Frontal cortex (tissue), 4 donors: ENCODE results near the gene SLC30A5. TPM values are rescaled to one million over a fixed set of nuclear protein-coding genes. Genes with fewer than 3 reads are reported as not detected.
A peak's percentile ranks its signal among the peaks of the same experiment; 100 is the strongest.
"Not testable (repeated sequence)": the region's sequence is repeated elsewhere in the genome, so short reads cannot be mapped to it uniquely, and the experiment has no call there.

Experiments used
- DNase-seq, 2 donors: peaks; one replicate each; pipeline ENCODE4 v3.0.0; 2012; ENCODE audit warnings: low spot score in 2 of 2
- FAIRE-seq: peaks from 2 replicates; lab custom pipeline; 2012; peaks lifted over from hg19 to GRCh38; lab: Jason Lieb, UNC
- total RNA-seq: library from RNA; depleted of rRNA; stranded (reverse); fragments of >200 nt; gene quantifications from one replicate; pipeline ENCODE4 v1.2.3, GENCODE V29; 2014
- donor health status: control.
- donor health status: control.
- donor health status: control.

Gene SLC30A5
- total RNA-seq, 1 donor from 2014 or later, result 66.0 TPM

DNA sequence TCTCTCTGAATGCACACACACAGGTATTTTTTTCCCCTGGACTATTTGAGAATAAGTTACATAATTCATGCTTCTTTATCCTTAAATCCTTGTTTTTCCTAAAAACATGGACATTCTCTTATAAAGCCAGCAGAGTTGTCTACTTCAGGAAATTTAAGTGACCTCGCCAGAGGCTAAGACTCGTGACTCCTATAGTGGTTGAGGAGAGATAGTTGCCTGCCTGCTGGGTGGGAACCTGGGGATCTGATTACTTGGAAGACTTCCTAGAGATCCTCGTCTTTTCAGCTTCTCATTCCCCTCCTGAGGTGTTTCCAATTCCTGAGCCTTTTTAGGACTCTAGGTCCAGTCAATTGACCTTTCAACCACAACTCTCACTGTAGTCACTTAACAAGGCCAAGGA lies 5.5 kb downstream of the SLC30A5 start:
- FAIRE-seq (no peak), DNase-seq (no peak)

- no peak for DNase-seq
- FAIRE-seq, result no peak
Observed at GRCh38 chr5:69103521-69103920, 9.7 kb downstream of the SLC30A5 start.

- FAIRE-seq (no peak), DNase-seq (no peak)
Observed at GRCh38 chr5:69105996-69106906, 12.4 kb downstream of the SLC30A5 start.

GRCh38 chr5:69108367-69108766 lies 14.6 kb downstream of the SLC30A5 start:
- not testable (repeated sequence) for DNase-seq, FAIRE-seq

GRCh38 chr5:69113851-69114250 lies 20.0 kb downstream of the SLC30A5 start:
- no peak for FAIRE-seq

DNA sequence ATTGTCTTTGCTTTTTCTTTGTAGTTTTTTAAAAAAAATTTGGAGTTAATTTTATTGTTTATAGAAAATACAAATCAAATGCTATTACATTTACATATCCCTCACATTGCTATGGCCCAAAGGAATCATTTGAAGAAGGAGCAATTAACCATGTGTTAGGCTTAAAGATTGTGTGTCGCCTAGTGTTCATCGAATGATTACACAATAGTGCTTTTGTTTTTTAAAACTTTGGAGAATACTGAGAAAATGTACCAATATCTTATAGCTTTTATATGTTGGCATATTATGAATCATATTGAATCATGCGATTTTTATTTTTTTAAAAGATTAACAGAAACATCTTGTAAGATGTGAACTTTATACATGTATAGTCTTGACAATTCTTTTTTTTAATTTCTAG lies 21.7 kb downstream of the SLC30A5 start:
- FAIRE-seq (peak; percentile 34), DNase-seq (no peak)

More at GRCh38 chr5:69113851-69114250, 20.0 kb downstream of the SLC30A5 start:
- no peak for DNase-seq

DNA sequence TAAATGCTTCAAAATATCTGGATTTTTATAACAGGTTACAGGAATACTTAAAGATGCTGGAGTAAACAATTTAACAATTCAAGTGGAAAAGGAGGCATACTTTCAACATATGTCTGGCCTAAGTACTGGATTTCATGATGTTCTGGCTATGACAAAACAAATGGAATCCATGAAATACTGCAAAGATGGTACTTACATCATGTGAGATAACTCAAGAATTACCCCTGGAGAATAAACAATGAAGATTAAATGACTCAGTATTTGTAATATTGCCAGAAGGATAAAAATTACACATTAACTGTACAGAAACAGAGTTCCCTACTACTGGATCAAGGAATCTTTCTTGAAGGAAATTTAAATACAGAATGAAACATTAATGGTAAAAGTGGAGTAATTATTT lies 35.6 kb downstream of the SLC30A5 start:
- FAIRE-seq (no peak), DNase-seq (no peak)

GRCh38 chr5:69130241-69130640 lies 36.4 kb downstream of the SLC30A5 start:
- FAIRE-seq (no peak), DNase-seq (no peak)

- FAIRE-seq, result no peak
- DNase-seq, result no peak
Observed at GRCh38 chr5:69131304-69131703, 37.5 kb downstream of the SLC30A5 start.

GRCh38 chr5:69134126-69134525 lies 40.3 kb downstream of the SLC30A5 start:
- FAIRE-seq (no peak), DNase-seq (no peak)

GRCh38 chr5:69136293-69136692 lies 42.5 kb downstream of the SLC30A5 start:
- DNase-seq (no peak), FAIRE-seq (no peak)

- not testable (repeated sequence) for FAIRE-seq, DNase-seq
Observed at GRCh38 chr5:69137208-69137607, 43.4 kb downstream of the SLC30A5 start.

DNA sequence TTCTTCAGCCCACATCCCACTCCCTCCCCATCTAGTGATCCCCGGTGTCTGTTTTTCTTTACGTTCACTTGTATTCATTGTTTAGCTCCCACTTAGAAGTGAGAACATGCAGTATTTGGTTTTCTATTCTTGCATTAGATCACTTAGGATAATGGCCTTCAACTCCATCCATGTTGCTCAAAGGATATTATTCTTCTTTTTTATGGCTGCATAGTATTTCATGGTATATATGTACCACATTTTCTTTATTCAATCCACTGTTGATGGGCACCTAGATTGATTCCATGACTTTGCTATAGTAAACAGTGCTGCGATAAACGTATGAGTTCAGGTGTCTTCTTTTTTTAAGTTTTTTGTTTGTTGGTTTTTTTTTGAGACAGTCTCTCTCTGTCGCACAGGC lies 44.0 kb downstream of the SLC30A5 start:
- FAIRE-seq (no peak), DNase-seq (no peak)

DNA sequence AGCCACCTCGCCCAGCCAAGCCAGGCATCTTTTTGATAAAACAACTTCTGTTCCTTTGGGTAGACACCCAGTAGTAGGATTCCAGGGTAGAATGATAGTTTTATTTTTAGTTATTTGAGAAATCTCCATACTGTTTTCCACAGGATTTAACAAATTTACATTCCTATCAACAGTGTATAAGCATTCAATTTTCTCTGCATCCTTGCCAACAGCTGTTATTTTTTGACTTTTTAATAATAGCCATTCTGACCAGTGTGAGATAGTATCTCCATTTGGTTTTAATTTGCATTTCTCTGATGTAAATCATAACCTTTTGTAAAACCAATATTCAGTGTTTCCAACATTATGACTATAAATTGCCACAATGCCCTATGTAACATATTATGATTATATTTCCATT lies 45.0 kb downstream of the SLC30A5 start:
- DNase-seq, result no peak
- FAIRE-seq, result no peak

- not testable (repeated sequence) for FAIRE-seq, DNase-seq
Observed at GRCh38 chr5:69140239-69140638, 46.4 kb downstream of the SLC30A5 start.

GRCh38 chr5:69140827-69141226 lies 47.0 kb downstream of the SLC30A5 start:
- FAIRE-seq, result no peak
- no peak for DNase-seq

GRCh38 chr5:69148576-69148975 lies 54.8 kb downstream of the SLC30A5 start:
- not testable (repeated sequence) for FAIRE-seq, DNase-seq

DNA sequence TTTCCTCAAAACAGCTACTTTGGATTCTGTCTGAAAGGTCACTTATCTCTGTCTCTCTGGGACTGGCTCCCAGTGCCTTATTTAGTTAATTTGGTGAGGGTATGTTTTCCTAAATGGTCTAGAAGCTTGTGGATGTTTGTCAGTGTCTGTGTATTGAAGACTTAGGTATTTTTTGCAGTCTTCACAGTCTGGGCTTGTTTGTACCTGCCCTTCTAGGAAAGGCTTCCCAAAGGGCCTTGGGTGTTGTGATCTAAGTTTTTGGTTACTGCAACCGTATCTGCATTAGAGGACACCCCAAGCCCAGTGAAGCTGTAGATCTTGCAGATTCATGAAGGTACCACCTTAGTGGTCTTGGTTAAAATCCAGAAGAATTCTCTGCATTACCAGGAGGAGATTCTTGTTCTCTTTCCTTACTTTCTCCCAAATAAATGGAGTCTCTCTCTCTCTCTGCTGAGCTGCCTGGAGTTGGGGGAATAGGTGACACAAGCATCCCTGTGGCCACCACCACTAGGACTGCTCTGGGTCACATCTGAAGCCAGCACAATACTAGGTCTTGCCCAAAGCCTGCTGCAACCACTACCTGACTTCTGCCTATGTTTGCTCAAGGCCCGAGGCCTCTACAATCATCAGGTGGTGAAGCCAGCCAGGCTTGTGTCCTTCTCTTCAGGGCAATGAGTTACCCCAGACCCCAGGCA lies 55.3 kb downstream of the SLC30A5 start:
- FAIRE-seq, result no peak
- DNase-seq, result no peak

DNA sequence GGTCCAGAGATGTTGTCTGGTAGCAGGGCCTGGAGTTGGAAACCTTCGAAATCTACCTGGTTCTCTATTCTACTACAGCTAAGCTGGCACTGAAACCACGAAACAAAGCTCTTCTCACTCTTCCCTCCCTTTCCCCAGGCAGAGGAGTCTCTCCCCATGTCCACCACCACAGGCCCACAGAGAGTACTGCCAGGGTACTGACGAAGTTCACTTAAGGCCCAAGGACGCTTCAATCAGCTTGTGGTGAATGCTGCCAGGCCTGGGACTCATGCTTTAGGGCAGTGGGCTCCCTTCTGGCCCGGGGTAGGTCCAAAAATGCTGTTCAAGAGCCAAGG lies 55.8 kb downstream of the SLC30A5 start:
- no peak for DNase-seq
- FAIRE-seq, result no peak

GRCh38 chr5:69152731-69153130 lies 58.9 kb downstream of the SLC30A5 start:
- FAIRE-seq, result no peak
- no peak for DNase-seq

DNA sequence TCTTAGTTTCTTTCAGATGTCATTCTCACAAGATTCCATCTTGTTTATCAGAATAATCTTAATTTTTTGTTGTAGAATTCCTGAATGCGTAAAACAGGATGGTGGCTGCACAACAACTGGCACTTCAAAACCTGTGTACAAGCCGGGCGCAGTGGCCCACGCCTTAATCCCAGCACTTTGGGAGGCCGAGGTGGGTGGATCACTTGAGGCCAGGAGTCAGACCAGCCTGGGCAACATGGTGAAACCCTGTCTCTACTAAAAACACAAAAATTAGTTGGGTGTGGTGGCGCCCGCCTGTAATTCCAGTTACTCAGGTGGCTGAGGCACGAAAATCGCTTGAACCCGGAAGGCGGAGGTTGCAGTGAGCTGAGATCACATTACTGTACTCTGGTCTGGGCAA lies 62.6 kb downstream of the SLC30A5 start:
- FAIRE-seq (no peak), DNase-seq (no peak)
